GM06990 (cell line): ENCODE measurements around the gene ARID1B.

Experiments used
- DNase-seq: peaks from one replicate; pipeline ENCODE4 v3.0.0-alpha.2; 2011; ENCODE audit not compliant: insufficient read length; ENCODE audit errors: extremely low read depth
- H3K27me3 ChIP-seq: replicated peaks from 2 replicates; pipeline ENCODE4 v1.6.0; 2011; ENCODE audit warnings: low read length; ENCODE audit not compliant: control insufficient read depth, insufficient read depth
- H3K36me3 ChIP-seq: 2 replicates; pipeline ENCODE4 v1.5.1; 2011; ENCODE audit warnings: low read length; ENCODE audit not compliant: control insufficient read depth, insufficient read depth
- H3K4me3 ChIP-seq: replicated peaks from 2 replicates; pipeline ENCODE4 v1.5.1; 2011; ENCODE audit warnings: low read depth, mild to moderate bottlenecking, control low read depth, low read length
- CTCF ChIP-seq: IDR thresholded peaks from 2 replicates; pipeline ENCODE4 v1.5.1; 2011; ENCODE audit warnings: low read length, control low read depth, mild to moderate bottlenecking, inconsistent platforms; ENCODE audit not compliant: insufficient read depth, poor library complexity, severe bottlenecking

Gene ARID1B

GRCh38 chr6:157117431-157118095, 340.4 kb downstream of the ARID1B start:
- no peak for TF ChIP-seq CTCF
- no peak for DNase-seq
- no peak overlapping the region for H3K4me3 ChIP-seq
- no peaks in the 10 kb centered on the region for H3K27me3 ChIP-seq
- H3K36me3 ChIP-seq, result peaks cover 5% of the 10 kb centered on the region

- TF ChIP-seq CTCF, result no peak
- no peak for DNase-seq
- Histone ChIP-seq H3K4me3 (no peak overlapping the region), H3K36me3 (peaks cover 6% of the 10 kb centered on the region), H3K27me3 (no peaks in the 10 kb centered on the region)
These were observed 342.4 kb downstream of the ARID1B start for GRCh38 chr6:157119502-157120027.

- no peak for TF ChIP-seq CTCF
- Histone ChIP-seq H3K36me3 (peaks cover 6% of the 10 kb centered on the region), H3K4me3 (no peak overlapping the region), H3K27me3 (no peaks in the 10 kb centered on the region)
- no peak for DNase-seq
These were observed 343.5 kb downstream of the ARID1B start for GRCh38 chr6:157120534-157121232.

GRCh38 chr6:157121897-157122296, 344.7 kb downstream of the ARID1B start:
- Histone ChIP-seq H3K27me3 (no peaks in the 10 kb centered on the region), H3K36me3 (peaks cover 6% of the 10 kb centered on the region), H3K4me3 (no peak overlapping the region)
- no peak for DNase-seq
- no peak for TF ChIP-seq CTCF

- Histone ChIP-seq H3K27me3 (no peaks in the 10 kb centered on the region), H3K4me3 (no peak overlapping the region), H3K36me3 (peaks cover 6% of the 10 kb centered on the region)
- no peak for TF ChIP-seq CTCF
- DNase-seq, result no peak
These were observed 346.1 kb downstream of the ARID1B start for GRCh38 chr6:157123234-157123633.
